Lower lobe of right lung (tissue), 2 donors: Measurements from ENCODE around the gene KRTAP4-3. TPM values are rescaled to one million over a fixed set of nuclear protein-coding genes. Genes with fewer than 3 reads are reported as not detected.
"Not testable (repeated sequence)": the region's sequence is repeated elsewhere in the genome, so short reads cannot be mapped to it uniquely, and the experiment has no call there.

Experiments used
- ATAC-seq, 2 donors: fragments of 200-7000 bp; cut with Tn5 transposase; one replicate each; pipeline ENCODE4 v1.9.1; 2020 to 2022; ENCODE audit warnings: mild to moderate bottlenecking in 2 of 2, moderate library complexity in 2 of 2
- DNase-seq: peaks from one replicate; pipeline ENCODE4 v3.0.0-alpha.2; 2020
- H3K27ac ChIP-seq: fragments of 200-600 bp; one replicate; pipeline ENCODE4 v1.8.0; 2022
- H3K27me3 ChIP-seq: fragments of 200-600 bp; one replicate; pipeline ENCODE4 v1.8.0; 2022; ENCODE audit warnings: low read depth
- H3K36me3 ChIP-seq: fragments of 200-600 bp; one replicate; pipeline ENCODE4 v1.8.0; 2022; ENCODE audit warnings: mild to moderate bottlenecking
- H3K4me1 ChIP-seq: fragments of 200-600 bp; one replicate; pipeline ENCODE4 v1.8.0; 2022
- H3K4me3 ChIP-seq: fragments of 200-600 bp; one replicate; pipeline ENCODE4 v1.8.0; 2022; ENCODE audit warnings: mild to moderate bottlenecking
- H3K9me3 ChIP-seq: fragments of 200-600 bp; one replicate; pipeline ENCODE4 v1.8.0; 2022
- CTCF ChIP-seq: fragments of 200-600 bp; IDR thresholded peaks from one replicate; pipeline ENCODE4 v1.8.0; 2022; ENCODE audit warnings: antibody characterized with exemption, mild to moderate bottlenecking
- intact Hi-C: fragments of 100-400 bp; cut with DNase I; formaldehyde crosslinking; loops from one replicate; pipeline ENCODE4 v1.11.0; 2022
- total RNA-seq: library from RNA; stranded (reverse); fragmentation: NEBNext Ultra II Directional; extraction: Animal tissue kit (Norgen Biotek cat#: 25700); gene quantifications from one replicate; pipeline ENCODE4 v1.2.1, GENCODE V29; 2021
- donor health status: DM: no; HTN: yes; CAD: no; lungs with severe emphysema.

KRTAP4-3 gene
- total RNA-seq, 1 donor from 2014 or later: not detected

- H3K36me3 ChIP-seq: no peaks in the 10 kb centered on the region
- H3K9me3 ChIP-seq: no peaks in the 10 kb centered on the region
- intact Hi-C loops: no loop called here
- no peaks in the 10 kb centered on the region for H3K4me1 ChIP-seq
- no peak for DNase-seq
- H3K27me3 ChIP-seq: peaks cover 3% of the 10 kb centered on the region
- H3K4me3 ChIP-seq: no peak overlapping the region
- no peak for TF ChIP-seq CTCF
- no peak for ATAC-seq
- no peak overlapping the region for H3K27ac ChIP-seq
Measured at GRCh38 chr17:41167561-41167960, 460 bp downstream of the KRTAP4-3 start.

- no peaks in the 10 kb centered on the region for H3K36me3 ChIP-seq
- peaks cover 3% of the 10 kb centered on the region for H3K27me3 ChIP-seq
- intact Hi-C loops: no loop called here
- no peaks in the 10 kb centered on the region for H3K4me1 ChIP-seq
- no peak overlapping the region for H3K4me3 ChIP-seq
- DNase-seq (no peak), ATAC-seq (no peak)
- no peaks in the 10 kb centered on the region for H3K9me3 ChIP-seq
- no peak overlapping the region for H3K27ac ChIP-seq
- TF ChIP-seq CTCF: no peak
Measured at GRCh38 chr17:41163828-41164227, 4.2 kb downstream of the KRTAP4-3 start.

- no peaks in the 10 kb centered on the region for H3K9me3 ChIP-seq
- H3K4me1 ChIP-seq: no peaks in the 10 kb centered on the region
- peaks cover 11% of the 10 kb centered on the region for H3K27me3 ChIP-seq
- H3K4me3 ChIP-seq: no peak within 1 kb of the TSS
- H3K36me3 ChIP-seq: no peaks in the 10 kb centered on the region
- intact Hi-C loops: no loop called here
- no peak within 1 kb of the TSS for H3K27ac ChIP-seq
- no peak for TF ChIP-seq CTCF
- DNase-seq (no peak), ATAC-seq (no peak)
Measured at GRCh38 chr17:41160648-41161047, 7.4 kb downstream of the KRTAP4-3 start, which contains the start of gene KRTAP4-4. TSS of gene KRTAP4-4 (minus strand) at chr17:41160748. CDS start at chr17:41160691, 57 bp downstream.

GRCh38 chr17:41160190-41160589 lies 7.8 kb downstream of the KRTAP4-3 start:
- intact Hi-C loops, DNase-seq, ATAC-seq: not testable (repeated sequence)

GRCh38 chr17:41153856-41154255 lies 14.2 kb downstream of the KRTAP4-3 start:
- Histone ChIP-seq H3K27ac (no peak overlapping the region), H3K36me3 (no peaks in the 10 kb centered on the region), H3K27me3 (peaks cover 12% of the 10 kb centered on the region), H3K4me1 (no peaks in the 10 kb centered on the region), H3K9me3 (no peaks in the 10 kb centered on the region), H3K4me3 (no peak overlapping the region)
- ATAC-seq (no peak), DNase-seq (no peak)
- intact Hi-C loops: no loop called here
- TF ChIP-seq CTCF: no peak

More at GRCh38 chr17:41160190-41160589, 7.8 kb downstream of the KRTAP4-3 start:
- H3K4me3 ChIP-seq, H3K27me3 ChIP-seq, H3K4me1 ChIP-seq, H3K9me3 ChIP-seq, H3K27ac ChIP-seq, H3K36me3 ChIP-seq: not testable (repeated sequence)

- Histone ChIP-seq H3K27ac (no peak overlapping the region), H3K27me3 (peaks cover 7% of the 10 kb centered on the region), H3K9me3 (no peaks in the 10 kb centered on the region), H3K4me3 (no peak overlapping the region), H3K36me3 (no peaks in the 10 kb centered on the region), H3K4me1 (no peaks in the 10 kb centered on the region)
- intact Hi-C loops: no loop called here
- ATAC-seq (no peak), DNase-seq (no peak)
- TF ChIP-seq CTCF: no peak
Measured at GRCh38 chr17:41151525-41151924, 16.5 kb downstream of the KRTAP4-3 start.
